ENCODE results near the gene SFRP5. TPM values are rescaled to one million over a fixed set of nuclear protein-coding genes. Genes with fewer than 3 reads are reported as not detected.

Gene SFRP5
- total RNA-seq (ENCODE audit: low replicate concordance) = not detected in 2 replicates

- Histone ChIP-seq H3K4me2 (peak within 1 kb of the TSS; percentile 95), H3F3A (ENCODE audit: low read depth) (peaks cover 11% of the 10 kb centered on the region), H4K20me1 (ENCODE audit: low read depth) (peaks cover 22% of the 10 kb centered on the region), H3K36me3 (no peaks in the 10 kb centered on the region), H3K4me3 (peak within 1 kb of the TSS; percentile 52), H3K4me1 (no peaks in the 10 kb centered on the region), H3K9ac (no peak within 1 kb of the TSS), H2AFZ (replicated peaks) (peak within 1 kb of the TSS; percentile 28), H3K27ac (no peak within 1 kb of the TSS), H3K27me3 (peaks cover 68% of the 10 kb centered on the region), H3K9me3 (ENCODE audit: low read depth) (no peaks in the 10 kb centered on the region), H3K79me2 (ENCODE audit: low read depth) (no peaks in the 10 kb centered on the region)
- peaks cover 8% of the 10 kb centered on the region for H3K4me1 Mint-ChIP-seq
- DNase-seq (ENCODE audit: low spot score) = peak; percentile 58
- H3K27me3 Mint-ChIP-seq (ENCODE audit: insufficient read depth, low read depth) = peaks cover 46% of the 10 kb centered on the region
- no peak for TF ChIP-seq EZH2phosphoT487 (IDR thresholded peaks at IDR 0.05)
- TF ChIP-seq EZH2 (IDR thresholded peaks at IDR 0.05) = no peak
- no peak for TF ChIP-seq CTCF (IDR thresholded peaks at IDR 0.05)
- H3K9me3 Mint-ChIP-seq = no peaks in the 10 kb centered on the region
- peak within 1 kb of the TSS; percentile 74 for H3K4me3 Mint-ChIP-seq
- H3K27ac Mint-ChIP-seq = no peak within 1 kb of the TSS
- peaks cover 2% of the 10 kb centered on the region for H3K36me3 Mint-ChIP-seq
Measured at GRCh38 chr10:97771913-97772823, at the start of gene SFRP5. SFRP5 (minus strand) TSS chr10:97771999; CDS start chr10:97771833, 166 bp downstream.

GRCh38 chr10:97820096-97820704 is 48.4 kb upstream of the SFRP5 start:
- TF ChIP-seq EZH2phosphoT487 (IDR thresholded peaks at IDR 0.05) = no peak
- TF ChIP-seq EZH2 (IDR thresholded peaks at IDR 0.05) = no peak
- TF ChIP-seq CTCF (IDR thresholded peaks at IDR 0.05) = no peak
- Mint-ChIP-seq H3K36me3 (no peaks in the 10 kb centered on the region), H3K27ac (no peak overlapping the region)

GRCh38 chr10:97818572-97818971 is 46.8 kb upstream of the SFRP5 start:
- no peak for DNase-seq (ENCODE audit: low spot score)
- TF ChIP-seq EZH2 (IDR thresholded peaks at IDR 0.05) (no peak), CTCF (IDR thresholded peaks at IDR 0.05) (no peak), EZH2phosphoT487 (IDR thresholded peaks at IDR 0.05) (no peak)
- Mint-ChIP-seq H3K4me1 (peaks cover 3% of the 10 kb centered on the region), H3K27ac (no peak overlapping the region), H3K36me3 (no peaks in the 10 kb centered on the region), H3K4me3 (no peak overlapping the region), H3K9me3 (no peaks in the 10 kb centered on the region), H3K27me3 (ENCODE audit: insufficient read depth, low read depth) (peaks cover 2% of the 10 kb centered on the region)
- H3K36me3 ChIP-seq = no peaks in the 10 kb centered on the region
- no peak overlapping the region for H3K4me3 ChIP-seq
- no peaks in the 10 kb centered on the region for H3K27me3 ChIP-seq
- peaks cover 17% of the 10 kb centered on the region for H3K4me1 ChIP-seq
- H2AFZ ChIP-seq (replicated peaks) = no peak overlapping the region
- H4K20me1 ChIP-seq (ENCODE audit: low read depth) = no peaks in the 10 kb centered on the region
- H3K9me3 ChIP-seq (ENCODE audit: low read depth) = no peaks in the 10 kb centered on the region
- no peak overlapping the region for H3K4me2 ChIP-seq
- no peaks in the 10 kb centered on the region for H3F3A ChIP-seq (ENCODE audit: low read depth)
- no peak overlapping the region for H3K27ac ChIP-seq
- no peak overlapping the region for H3K9ac ChIP-seq
- H3K79me2 ChIP-seq (ENCODE audit: low read depth) = no peaks in the 10 kb centered on the region

More at GRCh38 chr10:97820096-97820704, 48.4 kb upstream of the SFRP5 start:
- H3K27ac ChIP-seq = no peak overlapping the region
- Mint-ChIP-seq H3K9me3 (no peaks in the 10 kb centered on the region), H3K27me3 (ENCODE audit: insufficient read depth, low read depth) (peaks cover 5% of the 10 kb centered on the region), H3K4me3 (no peak overlapping the region), H3K4me1 (peaks cover 10% of the 10 kb centered on the region)
- no peaks in the 10 kb centered on the region for H3K27me3 ChIP-seq
- no peaks in the 10 kb centered on the region for H4K20me1 ChIP-seq (ENCODE audit: low read depth)
- no peak overlapping the region for H2AFZ ChIP-seq (replicated peaks)
- peaks cover 6% of the 10 kb centered on the region for H3F3A ChIP-seq (ENCODE audit: low read depth)
- no peaks in the 10 kb centered on the region for H3K36me3 ChIP-seq
- no peak overlapping the region for H3K4me3 ChIP-seq
- H3K9ac ChIP-seq = no peak overlapping the region
- DNase-seq (ENCODE audit: low spot score) = no peak
- peaks cover 28% of the 10 kb centered on the region for H3K4me1 ChIP-seq
- no peaks in the 10 kb centered on the region for H3K79me2 ChIP-seq (ENCODE audit: low read depth)
- no peak overlapping the region for H3K4me2 ChIP-seq
- no peaks in the 10 kb centered on the region for H3K9me3 ChIP-seq (ENCODE audit: low read depth)
